ENCODE results near the gene TSPYL2.

DNA sequence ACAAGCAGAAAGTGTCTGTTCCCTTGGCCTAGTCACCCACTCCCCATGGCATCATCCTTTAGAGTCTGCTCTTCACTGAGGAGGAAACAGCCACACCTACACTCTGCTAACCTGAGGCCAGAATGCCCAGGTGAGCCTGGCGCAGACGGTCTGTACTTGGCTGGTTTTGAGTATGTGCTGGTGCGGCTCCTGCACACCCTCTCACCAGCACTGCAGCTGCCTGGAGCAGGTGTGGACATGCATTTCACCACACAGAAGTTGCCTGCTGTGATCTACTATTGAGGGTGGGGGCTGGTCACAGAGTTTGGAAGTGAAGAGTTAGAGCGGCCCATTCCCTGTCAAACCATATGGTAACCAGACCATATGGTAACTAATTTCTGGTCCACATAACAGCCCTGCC is 51.2 kb downstream of the TSPYL2 start:
- TF ChIP-seq, protein P1, sequence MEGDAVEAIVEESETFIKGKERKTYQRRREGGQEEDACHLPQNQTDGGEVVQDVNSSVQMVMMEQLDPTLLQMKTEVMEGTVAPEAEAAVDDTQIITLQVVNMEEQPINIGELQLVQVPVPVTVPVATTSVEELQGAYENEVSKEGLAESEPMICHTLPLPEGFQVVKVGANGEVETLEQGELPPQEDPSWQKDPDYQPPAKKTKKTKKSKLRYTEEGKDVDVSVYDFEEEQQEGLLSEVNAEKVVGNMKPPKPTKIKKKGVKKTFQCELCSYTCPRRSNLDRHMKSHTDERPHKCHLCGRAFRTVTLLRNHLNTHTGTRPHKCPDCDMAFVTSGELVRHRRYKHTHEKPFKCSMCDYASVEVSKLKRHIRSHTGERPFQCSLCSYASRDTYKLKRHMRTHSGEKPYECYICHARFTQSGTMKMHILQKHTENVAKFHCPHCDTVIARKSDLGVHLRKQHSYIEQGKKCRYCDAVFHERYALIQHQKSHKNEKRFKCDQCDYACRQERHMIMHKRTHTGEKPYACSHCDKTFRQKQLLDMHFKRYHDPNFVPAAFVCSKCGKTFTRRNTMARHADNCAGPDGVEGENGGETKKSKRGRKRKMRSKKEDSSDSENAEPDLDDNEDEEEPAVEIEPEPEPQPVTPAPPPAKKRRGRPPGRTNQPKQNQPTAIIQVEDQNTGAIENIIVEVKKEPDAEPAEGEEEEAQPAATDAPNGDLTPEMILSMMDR (IDR thresholded peaks at IDR 0.05; ENCODE audit: poor library complexity), result no peak
- TF ChIP-seq EZH2 (IDR thresholded peaks at IDR 0.05; ENCODE audit: borderline replicate concordance) (no peak), EZH2phosphoT487 (IDR thresholded peaks at IDR 0.05; ENCODE audit: low read depth, severe bottlenecking, unreplicated experiment) (no peak)

All from hepatocyte (in vitro differentiated cells).